GM19240 (cell line): ENCODE results near the gene LTC4S.
"Not testable (repeated sequence)": the region's sequence is repeated elsewhere in the genome, so short reads cannot be mapped to it uniquely, and the experiment has no call there.

ENCODE experiments used
- DNase-seq: peaks from one replicate; pipeline ENCODE4 v3.0.0; 2011; ENCODE audit warnings: low spot score; ENCODE audit not compliant: insufficient read length

Gene LTC4S

DNA sequence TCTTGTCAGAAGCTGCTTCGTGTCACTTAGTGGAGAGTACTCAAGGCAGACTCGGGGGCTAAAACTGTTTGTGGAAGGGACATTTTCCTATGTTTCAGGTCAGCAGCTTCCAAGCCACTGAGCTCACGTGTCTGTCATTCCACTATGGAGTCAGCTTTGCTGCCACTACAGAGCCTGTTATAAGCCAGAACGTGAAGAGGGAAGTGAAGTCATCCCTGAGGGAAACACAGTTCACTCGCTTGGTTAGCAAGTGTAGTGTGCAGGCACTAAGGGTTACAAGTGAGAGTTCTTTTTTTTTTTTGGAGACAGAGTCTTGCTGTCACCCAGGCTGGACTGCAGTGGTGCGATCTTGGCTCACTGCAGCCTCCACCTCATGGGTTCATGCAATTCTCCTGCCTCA, 24.5 kb upstream of the LTC4S start:
- DNase-seq = no peak

DNA sequence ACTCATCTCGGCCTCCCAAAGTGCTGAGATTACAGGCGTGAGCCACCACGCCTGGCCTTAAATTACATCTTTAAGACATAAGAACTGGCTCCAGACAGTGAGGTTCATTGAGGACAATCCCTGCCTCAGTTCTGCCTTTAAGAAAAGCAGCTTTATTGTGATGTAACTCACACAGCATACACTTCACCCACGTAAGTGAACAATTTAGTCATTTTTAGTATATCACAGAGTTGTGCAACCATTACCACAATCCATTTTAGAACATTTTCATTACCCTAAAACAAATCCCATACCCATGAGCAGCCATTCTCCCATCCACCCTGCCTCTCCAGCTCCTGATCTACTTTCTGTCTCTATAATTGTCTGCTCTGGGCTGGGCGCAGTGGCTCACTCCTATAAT, 24.0 kb upstream of the LTC4S start:
- no peak for DNase-seq

DNA sequence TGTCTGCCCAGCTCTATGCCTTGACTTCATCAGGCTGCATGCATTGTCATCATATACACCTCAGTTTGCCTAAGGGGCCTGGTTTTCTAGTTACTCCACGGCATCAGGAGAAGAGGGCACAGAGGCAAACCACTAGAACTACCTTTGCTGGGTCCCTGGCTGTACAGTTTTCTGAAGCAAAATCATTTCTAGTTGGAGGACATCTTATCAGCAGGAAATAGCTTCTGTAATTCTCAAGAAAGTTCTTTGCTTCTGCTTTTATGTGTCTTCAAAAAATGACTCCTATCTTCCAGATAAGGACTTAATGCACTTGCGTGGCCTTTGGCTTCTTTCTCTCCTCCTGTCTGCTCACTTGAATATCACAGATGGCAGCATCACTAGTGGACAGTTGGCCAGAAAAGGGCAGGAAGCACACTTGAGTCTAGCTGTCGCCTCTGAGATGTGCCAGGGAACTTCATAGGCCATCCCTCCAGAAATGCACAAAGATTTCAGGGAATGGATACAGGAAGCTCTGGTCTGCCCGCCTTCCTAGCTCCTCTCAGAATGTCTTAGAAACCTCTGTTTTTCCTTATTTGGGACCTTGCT, 22.4 kb upstream of the LTC4S start:
- DNase-seq = no peak

DNA sequence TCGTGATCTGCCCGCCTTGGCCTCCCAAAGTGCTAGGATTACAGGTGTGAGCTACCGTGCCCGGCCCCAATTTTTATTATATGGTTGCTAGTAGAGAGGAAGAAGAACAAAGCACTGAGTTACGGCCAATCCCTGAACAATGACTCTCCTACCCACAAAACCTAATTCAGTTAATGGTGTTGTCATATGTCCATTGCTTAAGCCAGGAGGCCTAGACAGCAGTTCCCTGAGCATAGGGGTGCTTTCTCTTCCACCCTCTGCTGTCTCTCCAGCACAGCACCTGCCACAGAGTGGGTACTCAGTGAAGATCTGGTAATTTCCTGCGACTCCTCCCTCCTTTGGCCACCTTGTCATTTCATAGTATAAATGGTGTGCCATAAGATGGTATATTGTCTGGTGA, 21.4 kb upstream of the LTC4S start:
- DNase-seq = no peak

DNA sequence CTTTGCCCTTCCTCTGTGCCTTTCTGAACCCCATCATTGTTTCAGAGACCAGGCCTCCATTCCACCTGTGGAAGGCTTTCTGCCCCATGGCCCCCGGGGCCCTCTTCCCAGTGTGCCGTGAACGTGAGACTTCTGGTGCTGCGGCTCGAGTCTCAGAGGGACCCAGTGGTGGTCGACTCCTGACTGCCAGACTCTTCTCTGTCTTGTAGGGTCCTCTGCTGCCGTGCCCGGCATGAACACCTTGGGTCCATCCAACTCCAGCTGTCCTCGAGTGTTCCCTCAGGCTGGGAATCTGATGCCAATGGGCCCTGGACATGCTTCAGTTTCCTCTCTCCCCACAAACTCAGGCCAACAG, 20.1 kb upstream of the LTC4S start:
- no peak for DNase-seq

DNA sequence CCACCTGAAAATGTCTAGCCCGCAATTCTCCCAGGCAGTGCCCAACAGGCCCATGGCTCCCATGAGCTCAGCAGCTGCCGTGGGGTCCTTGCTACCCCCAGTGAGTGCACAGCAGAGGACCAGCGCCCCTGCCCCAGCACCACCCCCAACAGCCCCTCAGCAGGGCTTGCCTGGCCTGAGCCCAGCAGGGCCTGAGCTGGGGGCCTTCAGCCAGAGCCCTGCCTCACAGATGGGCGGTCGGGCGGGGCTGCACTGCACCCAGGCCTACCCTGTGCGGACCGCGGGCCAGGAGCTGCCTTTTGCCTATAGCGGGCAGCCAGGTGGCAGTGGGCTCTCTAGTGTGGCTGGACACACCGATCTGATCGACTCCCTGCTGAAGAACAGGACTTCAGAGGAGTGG, 19.3 kb upstream of the LTC4S start:
- DNase-seq = no peak

DNA sequence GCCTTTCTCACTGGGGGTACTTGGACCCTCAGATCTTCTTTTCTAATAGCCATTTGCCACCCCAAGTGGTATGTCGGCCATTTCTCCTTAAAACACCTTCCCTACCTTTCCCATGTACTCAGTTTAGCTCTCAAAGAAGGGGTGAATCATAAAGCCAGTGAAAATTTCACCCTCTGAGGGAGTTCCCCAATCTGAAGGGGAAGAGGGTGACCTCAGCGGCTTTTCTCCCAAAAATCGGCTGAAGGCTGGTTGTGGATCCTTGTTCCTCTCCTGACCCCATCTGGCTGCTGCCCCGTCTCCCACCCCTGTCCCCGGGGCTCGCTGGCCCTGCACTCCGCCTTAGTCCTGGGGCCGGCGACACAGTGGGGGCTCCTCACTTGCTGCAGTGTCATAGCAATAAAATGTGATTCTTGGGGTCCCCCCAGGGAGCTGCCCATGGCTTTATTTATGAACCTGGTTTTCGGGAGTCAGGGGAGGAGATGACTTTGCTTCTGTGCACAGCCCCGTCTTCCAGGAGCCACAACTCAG, 17.3 kb upstream of the LTC4S start:
- DNase-seq = no peak

DNA sequence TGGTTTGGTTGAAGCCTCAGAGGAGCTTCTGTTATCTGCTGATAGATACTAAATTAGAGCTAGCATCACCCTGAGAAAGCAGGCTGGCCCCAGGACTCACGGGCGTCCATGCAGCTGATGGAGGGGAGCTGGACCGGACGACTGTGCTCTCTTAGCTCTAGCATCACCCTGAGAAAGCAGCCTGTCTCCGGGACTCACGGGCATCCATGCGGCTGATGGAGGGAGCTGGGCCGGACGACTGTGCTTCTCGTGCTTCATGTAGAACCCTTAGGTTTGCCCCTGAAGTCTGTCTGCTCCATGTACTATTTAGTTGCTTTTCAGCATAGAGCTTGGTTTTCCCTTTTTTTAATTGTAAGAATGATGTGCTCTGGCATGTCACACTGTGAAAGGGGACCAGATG, 16.3 kb upstream of the LTC4S start:
- DNase-seq = no peak

DNA sequence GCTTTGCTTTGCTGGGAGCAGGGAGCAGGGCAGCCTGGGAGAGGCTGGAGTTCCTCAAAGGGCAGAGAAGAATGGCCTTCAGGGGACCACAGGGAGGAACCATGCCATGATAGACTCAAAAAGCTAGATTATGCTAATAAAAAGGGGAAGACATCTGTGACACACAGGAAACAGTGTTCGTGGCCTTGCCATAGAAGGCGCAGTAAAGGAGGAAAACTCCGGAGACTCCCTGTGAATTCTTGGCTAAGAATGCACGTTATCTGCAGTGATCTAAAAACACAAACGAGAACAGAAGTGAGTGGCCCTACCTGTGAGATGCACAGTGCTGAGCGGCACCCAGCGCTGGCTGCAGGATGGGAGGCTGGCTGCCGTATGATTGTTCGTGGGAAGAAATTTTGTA, 15.9 kb upstream of the LTC4S start:
- no peak for DNase-seq

DNA sequence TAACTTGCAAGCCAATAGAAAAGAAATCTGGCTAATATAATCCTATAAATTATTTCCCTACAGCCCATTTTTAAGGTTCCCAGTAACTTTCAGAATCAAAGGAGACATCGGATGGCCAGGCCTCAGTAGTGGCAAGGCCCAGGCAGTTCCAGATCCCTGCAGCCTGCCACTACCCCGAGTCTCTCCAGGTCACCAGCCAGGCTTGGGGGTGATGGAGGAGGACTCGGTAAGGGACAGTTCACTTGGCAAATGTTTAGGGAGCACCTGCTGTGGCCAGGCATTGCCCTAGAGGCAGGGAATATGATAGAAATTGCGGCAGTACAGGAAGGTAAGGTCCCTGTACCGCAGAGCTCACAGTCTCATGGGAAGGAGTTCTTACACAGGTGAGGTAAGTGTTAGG, 15.2 kb upstream of the LTC4S start:
- no peak for DNase-seq

DNA sequence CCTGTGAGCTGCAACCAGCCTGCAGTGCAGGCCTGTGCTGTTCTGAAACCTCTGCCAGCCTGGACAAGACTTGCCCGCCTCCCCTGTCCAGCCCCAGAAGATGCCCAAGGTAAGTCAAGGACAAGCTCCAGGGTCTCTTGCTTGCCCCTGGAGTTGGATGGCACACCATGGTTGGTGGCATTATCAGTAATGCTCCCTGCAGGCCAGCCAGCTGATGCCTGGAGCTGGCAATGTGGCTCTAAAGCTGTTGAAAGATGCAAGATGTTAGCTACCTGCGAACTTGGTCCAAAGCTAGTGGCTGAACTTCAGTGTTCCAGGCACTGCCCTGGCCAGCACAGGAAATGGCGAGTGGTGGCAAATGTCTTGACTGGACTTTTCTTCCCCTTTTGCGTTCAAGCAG, 14.0 kb upstream of the LTC4S start:
- no peak for DNase-seq

DNA sequence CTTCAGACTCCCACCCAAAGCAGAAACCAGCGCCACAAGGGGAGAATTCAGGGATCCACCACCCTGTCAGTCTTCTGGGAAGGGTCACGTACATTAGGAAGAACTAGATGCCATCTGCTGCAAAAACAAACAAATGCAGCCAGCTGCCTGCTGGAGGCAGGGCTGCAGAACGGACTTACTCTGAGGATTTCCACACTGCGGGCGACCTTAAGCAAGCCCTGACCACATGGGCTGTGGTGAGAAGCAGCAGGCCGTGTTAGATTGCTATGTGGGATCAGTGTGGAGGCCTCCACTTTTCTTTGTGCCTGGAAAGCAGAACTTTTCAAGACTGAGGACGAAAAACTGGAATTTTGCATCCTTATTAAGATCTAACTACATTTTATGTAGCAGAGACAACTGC, 13.4 kb upstream of the LTC4S start:
- no peak for DNase-seq

DNA sequence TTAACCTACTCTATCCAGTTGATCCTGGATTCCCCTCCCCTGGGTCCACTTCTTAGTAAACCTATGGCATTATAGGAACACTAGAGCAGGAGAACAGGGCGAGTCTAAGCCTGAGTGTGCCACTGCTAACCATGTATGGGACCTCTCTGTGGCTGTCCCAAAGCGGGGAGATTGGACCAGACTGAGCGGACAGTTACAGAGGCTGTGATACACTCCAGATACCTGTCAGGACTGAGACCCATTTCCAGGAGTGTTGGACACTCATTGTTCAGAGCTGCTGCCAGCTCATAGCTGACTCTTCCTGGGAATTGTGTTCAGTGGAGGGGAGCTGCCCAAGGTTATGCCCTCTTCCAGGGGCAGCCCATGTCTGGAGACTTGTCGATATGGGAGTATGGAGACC, 11.9 kb upstream of the LTC4S start:
- DNase-seq = no peak

DNA sequence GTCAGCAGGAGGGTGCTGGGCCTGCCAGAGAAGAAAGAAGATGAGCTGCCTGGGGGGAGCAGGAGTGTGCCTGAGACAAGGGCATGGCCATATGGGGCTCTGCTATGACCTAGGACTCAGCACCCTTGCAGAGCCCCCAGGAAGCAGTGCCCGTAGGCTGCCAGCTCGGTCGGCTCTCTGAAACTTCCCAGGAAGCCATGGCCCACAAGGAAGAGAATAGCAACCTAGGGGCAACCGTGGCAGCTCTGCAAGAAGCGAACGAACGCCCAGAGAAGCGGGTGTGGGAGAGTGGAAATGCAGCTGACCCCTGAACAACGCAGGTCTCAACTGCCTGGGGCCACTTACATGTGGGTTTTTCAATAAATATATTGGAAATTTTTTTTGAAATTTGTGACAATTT, 10.7 kb upstream of the LTC4S start:
- no peak for DNase-seq

DNA sequence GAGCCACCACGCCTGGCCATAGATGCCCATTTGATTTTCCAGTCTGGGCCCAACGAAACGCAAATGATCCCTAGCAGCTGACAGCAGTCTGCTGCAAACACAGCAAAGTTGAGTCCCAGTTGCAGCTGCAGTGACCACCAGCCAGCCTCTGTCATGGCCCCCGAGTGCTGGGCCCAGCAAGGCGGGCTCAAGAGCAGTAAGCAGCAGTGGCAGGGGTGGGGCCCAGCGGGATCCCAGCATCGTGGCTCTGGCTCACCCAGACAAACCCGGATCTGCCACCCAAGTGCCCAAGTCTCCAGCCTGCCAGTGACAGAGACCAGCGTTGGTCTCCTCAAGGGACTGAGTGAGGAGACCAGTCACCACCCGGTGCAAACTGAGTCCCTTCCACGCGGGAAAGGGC, 6.9 kb upstream of the LTC4S start:
- no peak for DNase-seq

DNA sequence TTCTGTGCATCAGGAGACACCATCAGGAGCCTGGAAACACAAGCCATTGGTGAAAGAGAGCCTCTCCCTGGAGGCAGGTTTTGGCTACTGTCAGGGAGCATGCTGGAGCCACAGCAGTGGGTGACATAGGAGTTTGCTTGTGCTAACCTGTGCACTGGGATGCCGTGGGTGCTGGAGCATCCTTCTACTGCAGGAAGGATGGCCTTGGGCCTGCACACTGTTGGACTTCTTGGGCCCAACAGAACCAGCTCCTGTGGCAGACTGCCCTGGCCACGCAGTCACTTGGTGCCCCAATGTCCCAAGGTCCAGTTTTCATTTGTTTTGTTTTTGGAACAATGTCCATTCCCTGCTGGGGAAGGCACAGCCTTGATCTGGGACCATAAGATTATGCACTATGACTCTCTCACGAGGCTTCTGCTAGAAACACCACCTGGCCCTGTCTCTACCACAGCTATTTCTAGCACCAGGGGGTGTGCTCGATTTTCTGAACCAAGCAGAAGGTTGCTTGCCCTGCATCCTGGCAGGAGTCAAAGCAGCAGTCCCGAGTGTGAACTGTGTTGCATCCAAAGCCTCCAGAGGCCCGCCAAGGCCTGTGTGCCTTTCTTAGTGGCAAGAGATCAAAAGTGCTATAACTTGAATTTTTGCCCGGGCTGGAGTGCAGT, 5.5 kb upstream of the LTC4S start:
- DNase-seq = no peak

DNA sequence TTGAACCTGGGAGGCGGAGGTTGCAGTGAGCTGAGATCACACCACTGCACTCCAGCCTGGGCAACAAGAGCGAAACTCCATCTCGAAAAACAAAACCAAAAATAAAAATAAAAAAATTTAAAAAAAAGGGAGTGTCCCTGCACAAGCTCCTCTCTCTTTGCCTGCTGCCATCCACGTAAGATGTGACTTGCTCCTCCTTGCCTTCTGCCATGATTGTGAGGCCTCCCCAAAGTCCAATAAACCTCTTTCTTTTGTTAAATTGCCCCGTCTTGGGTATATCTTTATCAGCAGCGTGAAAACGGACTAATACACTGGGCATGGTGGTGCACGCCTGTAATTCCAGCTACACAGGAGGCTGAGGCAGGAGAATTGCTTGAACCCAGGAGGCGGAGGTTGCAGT, 4.5 kb upstream of the LTC4S start:
- not testable (repeated sequence) for DNase-seq

DNA sequence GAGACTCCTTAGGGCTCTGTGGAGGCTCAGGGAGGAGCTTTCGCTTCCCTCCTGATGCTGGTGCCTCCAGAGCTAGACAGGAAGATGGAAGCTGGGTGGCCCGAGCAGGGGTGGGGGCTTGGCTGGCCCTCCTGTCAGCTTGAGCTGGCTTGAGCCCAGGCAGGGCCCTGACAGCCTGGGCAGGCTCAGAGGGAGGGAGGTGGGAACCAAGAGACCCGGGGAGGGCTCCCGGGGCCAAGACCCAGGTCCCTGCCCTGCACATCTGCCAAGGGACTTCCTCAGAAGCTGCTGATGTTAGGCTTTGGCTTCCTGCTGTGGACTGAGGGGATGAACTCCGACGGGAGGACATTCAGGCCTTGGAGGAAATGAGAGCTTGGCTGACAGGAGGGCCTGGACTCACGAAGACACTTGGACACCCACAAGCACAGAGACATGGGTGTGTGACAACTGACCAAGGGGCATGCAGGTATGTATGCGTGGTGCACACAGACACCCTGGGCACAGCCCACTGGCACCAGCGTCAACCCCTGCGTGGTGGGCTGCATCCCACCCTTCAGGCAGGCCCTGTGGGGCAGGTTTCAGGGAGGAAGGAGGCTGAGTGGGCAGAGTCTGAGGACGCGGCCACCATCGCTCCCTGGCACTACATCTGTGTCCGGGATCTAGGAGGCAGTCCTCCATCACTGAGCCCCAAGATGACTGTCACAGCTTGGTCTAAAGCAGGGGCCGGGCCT, 1.7 kb upstream of the LTC4S start:
- no peak for DNase-seq

DNA sequence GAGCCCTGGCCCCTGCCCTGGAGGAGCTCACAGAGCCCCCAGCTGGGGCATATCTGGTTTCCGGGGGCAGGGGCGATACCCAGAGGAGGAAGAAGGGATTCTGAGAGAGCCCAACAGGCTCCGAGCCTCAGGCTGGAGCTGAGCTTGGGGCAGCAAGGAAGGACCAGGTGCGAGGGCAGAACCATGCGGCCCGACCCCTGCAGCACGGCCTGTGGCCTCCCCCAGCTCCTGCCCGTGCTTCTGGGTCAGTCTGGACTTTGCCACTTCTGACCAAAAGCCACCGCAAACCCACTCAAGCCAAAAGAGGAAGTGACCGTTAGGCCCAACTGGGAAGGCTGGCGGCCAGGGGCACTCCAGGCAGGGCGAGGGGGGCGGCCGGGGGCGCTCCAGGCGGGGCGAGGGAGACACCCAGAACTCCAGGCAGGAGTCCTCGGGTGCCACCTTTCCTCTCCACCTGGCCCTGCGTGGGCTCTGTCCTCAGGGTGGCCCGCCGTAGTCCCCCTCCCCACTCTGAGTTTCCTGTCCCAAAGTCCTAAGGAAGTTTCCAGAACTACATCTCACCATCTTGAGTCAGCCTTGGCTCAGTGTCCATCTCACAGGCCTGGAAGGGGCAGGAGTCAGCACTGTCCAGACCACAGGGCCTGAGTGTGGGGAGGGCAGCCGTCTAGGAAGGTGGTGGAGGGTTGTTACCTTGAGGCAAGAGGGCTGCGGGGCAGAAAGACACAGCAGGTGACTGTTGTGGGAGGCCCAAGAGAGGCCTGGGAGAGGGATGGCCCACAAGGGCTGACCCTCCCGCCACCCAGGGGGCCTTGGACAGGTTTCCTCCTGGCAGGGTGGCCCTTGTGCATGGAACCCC, 946 bp upstream of the LTC4S start:
- no peak for DNase-seq

DNA sequence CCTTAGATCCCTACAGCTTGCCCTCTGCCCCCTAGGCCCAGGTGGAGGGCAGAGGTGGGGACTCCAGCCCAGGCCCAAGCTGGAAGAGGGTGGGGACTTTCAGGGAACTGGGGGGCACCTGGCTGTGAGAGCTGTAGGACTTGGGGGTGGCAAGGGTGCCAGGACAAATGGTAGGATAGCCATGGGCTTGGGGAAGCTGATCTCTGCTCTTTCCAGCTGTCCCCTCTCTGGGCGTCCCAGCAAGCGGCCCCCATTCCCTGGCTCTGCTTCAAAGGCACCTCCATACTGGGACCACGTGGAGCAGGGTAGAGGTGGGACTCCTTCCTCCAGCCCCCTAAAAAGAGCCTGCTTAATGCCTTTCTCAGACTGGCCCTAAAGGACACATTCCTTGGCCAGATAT, 385 bp downstream of the LTC4S start:
- DNase-seq = no peak

DNA sequence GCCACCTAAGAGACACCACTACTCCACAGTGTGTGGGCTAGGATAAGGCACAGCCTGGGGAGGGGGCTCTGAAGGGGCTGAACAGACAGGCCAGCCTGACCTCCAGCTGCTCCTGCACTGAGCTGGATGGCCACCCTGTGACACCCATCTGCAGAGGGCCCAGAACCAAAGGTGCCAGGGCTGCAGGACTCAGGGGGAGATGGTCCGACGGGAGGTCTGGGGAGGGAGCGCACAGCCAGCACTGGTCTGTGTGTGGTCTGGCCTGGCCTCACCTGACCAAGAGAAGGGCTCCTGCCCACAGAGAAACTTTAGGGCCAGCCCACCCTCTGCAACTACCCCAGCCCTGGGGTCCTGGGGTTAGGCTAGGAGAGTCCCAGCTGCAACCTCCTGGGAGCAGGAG, 789 bp downstream of the LTC4S start:
- DNase-seq = no peak
